HG02943 (cell line): ENCODE data around the gene NLRC5.
"Not testable (repeated sequence)": the region's sequence is repeated elsewhere in the genome, so short reads cannot be mapped to it uniquely, and the experiment has no call there.

Experiments used
- ATAC-seq: cut with Tn5 transposase; IDR thresholded peaks from one replicate; pipeline ENCODE4 v1.9.1; 2021; ENCODE audit warnings: mild to moderate bottlenecking, low read depth, moderate library complexity; ENCODE audit not compliant: unreplicated experiment

Gene NLRC5

DNA sequence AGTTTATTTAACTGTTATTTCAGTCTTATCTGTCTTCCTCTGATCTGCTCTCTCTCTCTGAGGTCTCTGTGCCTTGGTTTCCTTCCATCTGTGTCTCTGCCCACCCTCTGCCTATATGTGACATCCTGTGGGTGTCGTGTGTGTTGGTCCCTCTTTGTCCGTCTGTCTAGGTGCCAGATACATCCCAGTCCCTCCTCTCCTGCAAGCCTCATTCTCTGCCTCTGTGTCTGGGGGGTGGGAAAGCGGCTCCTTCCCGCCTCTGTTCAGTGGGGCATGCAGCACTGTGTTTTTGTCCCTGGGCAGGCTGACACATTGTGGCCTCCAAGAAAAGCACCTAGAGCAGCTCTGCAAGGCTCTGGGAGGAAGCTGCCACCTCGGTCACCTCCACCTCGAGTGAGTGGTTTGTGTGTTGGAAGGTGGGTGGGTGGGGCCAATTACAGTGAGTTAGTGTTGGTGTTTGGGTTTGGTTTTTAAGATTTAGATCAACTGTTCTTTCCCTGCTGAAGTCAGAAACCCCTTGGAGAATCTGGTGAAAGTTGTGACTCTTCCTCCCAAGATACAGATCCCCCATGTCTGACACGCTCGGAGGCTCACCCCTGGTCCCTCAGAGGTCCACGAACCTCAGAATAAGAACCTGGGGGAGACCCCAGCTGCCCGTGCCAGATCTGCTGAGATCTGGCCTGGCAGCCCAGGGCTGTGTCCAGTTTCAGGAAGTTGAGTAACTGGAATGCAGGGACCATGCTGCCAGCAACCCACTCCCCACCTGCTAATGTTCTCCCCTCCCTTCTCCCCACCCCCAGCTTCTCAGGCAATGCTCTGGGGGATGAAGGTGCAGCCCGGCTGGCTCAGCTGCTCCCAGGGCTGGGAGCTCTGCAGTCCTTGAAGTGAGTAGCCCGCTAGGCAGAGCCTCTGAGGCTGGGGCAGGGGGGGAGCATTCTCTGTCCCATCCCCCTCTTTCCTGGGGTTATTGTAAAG, 52.1 kb downstream of the NLRC5 start:
- ATAC-seq, result no peak

DNA sequence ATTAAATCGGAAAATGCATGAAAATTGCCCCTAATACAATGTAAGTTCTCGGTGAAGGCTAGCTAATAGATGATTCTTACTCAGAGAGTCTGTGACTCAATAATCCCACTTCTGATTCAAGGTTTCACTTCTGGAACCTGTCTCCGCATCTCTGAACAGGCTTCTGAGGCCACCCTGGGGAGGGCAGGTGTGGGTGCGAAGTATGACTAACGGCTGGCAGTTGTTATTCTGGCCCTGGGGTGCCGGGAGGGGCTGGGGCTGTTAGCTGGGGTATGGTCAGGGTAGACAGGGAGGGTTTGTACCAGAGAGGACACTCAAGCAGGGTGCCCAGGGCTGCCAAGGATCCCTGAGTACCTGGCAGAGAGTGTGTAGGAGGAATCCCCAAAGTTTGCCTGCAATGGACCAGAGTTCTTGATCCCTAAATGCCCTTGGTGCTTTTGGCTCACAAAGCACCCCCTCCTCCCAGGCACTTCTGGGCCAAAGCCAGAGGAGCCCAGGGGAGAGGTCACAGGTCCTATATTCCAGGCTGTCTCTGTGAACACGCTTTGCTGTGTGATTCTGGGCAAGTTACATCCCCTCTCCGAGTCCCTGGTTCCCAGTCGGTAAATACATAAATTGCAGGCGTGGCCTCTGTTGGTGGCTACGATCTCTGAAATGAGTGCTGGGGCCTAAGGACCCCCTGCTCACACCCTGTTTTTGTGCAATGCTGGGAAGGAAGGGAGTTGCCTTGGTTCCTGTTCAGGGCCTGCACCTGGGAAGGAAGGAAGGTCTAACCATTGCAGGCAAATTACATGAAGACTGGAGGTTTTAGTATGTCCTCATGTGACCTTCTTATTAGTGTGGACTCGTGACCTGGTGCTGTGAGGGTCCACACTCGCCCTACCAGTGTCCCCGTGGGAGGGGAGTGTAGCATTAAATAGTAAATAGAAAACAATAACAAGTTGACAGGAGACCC, 53.1 kb downstream of the NLRC5 start:
- no peak for ATAC-seq

- no peak for ATAC-seq
Observed at GRCh38 chr16:57043248-57043647, 53.9 kb downstream of the NLRC5 start.

- no peak for ATAC-seq
Observed at GRCh38 chr16:57044931-57045693, 55.8 kb downstream of the NLRC5 start.

- ATAC-seq, result no peak
Observed at GRCh38 chr16:57045694-57046381, 56.5 kb downstream of the NLRC5 start.

GRCh38 chr16:57048095-57048494, 58.7 kb downstream of the NLRC5 start:
- ATAC-seq, result no peak

DNA sequence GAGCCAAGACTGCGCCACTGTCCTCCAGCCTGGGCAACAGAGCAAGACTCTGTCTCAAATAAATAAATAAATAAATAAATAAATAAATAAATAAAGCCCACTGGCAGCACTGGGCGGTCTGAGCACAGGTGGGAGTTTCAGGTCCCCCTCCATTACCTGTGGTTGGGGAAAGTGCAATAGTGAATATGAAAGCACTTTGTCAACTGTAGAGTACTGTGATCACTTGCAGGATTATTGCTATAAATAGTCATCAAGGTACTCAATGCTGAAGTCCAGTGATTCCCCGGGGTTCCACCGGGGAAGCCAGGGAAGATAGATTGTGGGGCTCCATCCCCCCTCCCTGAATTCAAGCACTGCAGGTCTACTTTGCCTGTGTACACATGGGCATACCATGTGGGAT, 60.3 kb downstream of the NLRC5 start:
- ATAC-seq, result no peak

DNA sequence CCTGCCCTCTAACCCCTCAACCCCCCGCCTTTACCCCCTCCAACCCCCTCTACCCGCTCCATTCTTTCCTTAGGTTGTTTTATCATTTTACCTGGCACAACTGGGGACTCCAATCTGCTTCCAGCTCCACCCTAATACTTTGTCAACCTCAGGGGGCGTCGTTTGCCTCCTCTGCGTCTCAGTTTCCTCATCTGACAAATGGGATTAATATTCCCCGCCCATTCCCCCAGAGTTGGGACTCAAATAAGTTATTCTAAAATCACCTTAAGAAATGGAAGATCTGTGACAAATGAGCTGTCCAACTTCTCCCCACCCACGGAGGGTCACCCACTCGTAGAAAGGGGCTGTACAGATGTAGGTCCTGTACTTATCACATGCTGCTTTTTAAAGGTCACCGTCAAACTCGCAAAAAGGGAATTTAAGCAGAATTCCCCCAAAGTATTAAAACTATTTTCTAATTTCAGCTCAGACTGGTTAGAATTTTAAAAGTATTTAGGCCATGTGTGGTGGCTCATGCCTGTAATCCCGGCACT, 62.4 kb downstream of the NLRC5 start:
- no peak for ATAC-seq

DNA sequence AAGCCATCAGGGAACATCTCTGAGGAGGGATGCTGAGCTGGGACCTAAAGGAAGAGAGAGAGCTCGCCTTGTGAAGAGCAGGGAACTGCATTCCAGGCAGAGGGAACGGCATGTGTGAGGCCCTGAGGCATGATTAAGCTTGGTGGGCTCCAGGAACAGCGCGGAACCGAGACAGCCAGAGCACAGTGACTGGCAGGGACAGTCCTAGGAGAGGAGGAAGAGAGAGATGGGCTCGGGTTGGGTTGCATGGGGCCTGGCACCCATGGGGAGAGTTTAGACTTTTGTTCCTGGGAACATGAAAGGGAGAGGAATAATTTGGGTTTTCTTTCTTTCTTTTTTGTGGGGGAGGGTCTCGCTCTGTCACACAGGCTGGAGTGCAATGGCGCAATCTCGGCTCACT, 63.8 kb downstream of the NLRC5 start:
- no peak for ATAC-seq

- no peak for ATAC-seq
Observed at GRCh38 chr16:57054338-57054737, 65.0 kb downstream of the NLRC5 start.

DNA sequence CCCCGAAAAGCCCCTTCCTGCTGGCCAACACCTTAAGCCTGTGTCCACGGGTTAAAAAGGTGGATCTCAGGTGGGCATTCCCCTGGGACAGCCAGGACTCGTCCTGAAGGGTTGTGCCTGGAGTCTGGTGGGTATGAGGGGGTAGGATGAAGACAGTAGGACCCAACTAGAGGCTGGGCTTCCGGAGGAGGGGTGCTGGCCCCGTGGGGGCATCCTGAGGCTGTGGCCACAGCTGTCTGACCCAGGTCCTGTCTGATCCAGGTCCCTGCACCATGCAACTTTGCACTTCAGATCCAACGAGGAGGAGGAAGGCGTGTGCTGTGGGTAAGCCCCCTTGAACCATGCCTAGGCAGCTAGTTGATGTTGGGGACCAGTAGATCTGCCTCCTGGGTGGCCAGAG, 65.4 kb downstream of the NLRC5 start:
- no peak for ATAC-seq

DNA sequence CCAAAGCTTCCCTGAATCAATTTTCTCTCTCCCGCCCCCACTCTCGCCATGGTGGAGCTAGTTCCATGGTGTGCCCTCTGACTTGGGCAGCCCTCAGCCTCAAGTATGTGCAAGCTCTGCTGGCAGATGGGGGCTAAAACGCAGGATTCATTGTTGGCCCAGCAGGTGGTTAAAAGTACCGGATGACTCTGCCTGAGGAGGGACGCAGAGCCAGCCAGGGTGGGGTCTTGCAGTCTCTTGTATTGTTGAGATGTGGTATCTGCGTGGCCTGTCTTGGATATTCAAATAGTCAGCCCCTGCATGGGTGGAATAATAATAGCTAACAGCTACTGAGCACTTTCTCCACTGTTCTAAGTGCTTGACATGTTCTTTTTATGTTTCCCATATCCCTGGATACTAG, 66.3 kb downstream of the NLRC5 start:
- ATAC-seq, result no peak

GRCh38 chr16:57058291-57058861, 69.0 kb downstream of the NLRC5 start:
- ATAC-seq, result no peak

DNA sequence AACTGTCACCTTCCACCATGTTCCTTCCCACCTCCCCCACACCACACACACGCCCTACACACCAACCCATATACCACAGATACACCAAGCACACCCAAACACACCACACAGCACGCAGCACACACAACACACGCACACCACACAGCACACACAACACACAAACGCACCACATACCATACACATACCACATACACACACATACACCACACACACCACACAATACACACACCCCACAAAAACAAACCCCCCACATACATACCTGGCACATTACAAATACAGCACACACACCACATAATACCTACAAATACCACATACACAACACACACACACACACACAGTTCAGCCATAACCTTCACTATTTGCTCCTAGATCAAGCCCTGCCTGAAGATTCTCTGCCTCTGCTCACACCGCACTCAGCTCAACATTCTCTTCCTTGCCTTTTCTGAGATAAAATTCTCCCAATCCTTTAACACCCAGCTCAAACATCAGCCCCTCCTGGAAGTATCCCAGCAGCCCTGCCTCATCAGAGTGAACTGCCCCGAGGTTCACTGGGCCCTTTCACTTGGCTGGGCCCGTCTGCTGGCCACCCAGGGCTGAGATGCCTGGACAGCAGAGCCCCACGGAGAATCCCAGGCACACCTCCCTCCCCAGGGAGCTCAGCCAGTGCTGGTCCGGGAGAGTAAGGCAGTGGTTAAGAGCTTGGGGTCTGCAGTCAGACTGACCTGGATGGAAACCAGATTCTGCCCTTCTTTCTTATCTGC, 71.1 kb downstream of the NLRC5 start:
- ATAC-seq, result no peak

- no peak for ATAC-seq
Observed at GRCh38 chr16:57061084-57061905, 71.9 kb downstream of the NLRC5 start.

- ATAC-seq, result no peak
Observed at GRCh38 chr16:57062329-57062728, 73.0 kb downstream of the NLRC5 start.

- not testable (repeated sequence) for ATAC-seq
Observed at GRCh38 chr16:57063189-57063588, 73.8 kb downstream of the NLRC5 start.

DNA sequence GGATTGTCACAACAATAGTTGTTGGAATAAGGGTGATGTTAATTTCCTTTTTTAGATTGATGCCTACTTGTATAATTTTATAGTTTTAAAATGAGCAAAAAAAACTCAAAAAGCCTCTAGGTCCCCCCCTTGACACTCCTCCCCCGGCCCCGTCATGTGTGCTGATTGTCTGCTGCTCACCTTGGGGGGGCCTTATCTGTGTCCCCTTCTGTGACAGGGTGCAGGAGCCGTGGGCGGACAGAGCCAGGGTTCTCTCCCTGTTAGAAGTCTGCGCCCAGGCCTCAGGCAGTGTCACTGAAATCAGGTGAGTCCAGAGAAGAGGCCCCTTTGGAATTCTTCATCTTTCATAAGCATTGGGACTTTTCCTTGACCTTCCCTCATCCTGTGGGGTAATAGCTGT, 75.6 kb downstream of the NLRC5 start:
- no peak for ATAC-seq
